ENCODE data around the gene METTL5. TPM values are rescaled to one million over a fixed set of nuclear protein-coding genes. Genes with fewer than 3 reads are reported as not detected.

Gene METTL5
- 138 and 152 TPM in 2 replicates for polyA plus RNA-seq

GRCh38 chr2:169824373-169825333 is at the start of gene METTL5:
Gene METTL5, minus strand, starts transcription at chr2:169824905. Its CDS starts 308 bp downstream, at chr2:169824597.

GRCh38 chr2:169827272-169828140 is 2.8 kb upstream of the METTL5 start, which contains the start of gene UBR3:
Gene UBR3, plus strand, starts transcription at chr2:169827454. Its CDS starts 54 bp downstream, at chr2:169827508.

GRCh38 chr2:169798718-169799592 is 25.8 kb downstream of the METTL5 start, which contains the start of gene SSB:
Gene SSB, plus strand, starts transcription at chr2:169798871. Its CDS starts 2,090 bp downstream, at chr2:169800961.

Other genes starting within 250 kb of the METTL5 start
- gene PPIG, start 240.6 kb downstream of the METTL5 start, polyA plus RNA-seq = 173 and 191 TPM in 2 replicates
- gene CFAP210, start 130.5 kb downstream of the METTL5 start, polyA plus RNA-seq = 5.2 and 5.5 TPM in 2 replicates
- gene PHOSPHO2, start 130.4 kb downstream of the METTL5 start, polyA plus RNA-seq = 6.2 and 8.4 TPM in 2 replicates
- gene KLHL23, start 91.1 kb downstream of the METTL5 start, polyA plus RNA-seq = 5.2 and 9.9 TPM in 2 replicates
- 294 and 379 TPM in 2 replicates for gene SSB, start 26.0 kb downstream of the METTL5 start, polyA plus RNA-seq
- gene UBR3, start 2.5 kb upstream of the METTL5 start, polyA plus RNA-seq = 78.2 and 86.0 TPM in 2 replicates